Panc1 (cell line): ENCODE data around the gene DR1.

Experiments
- CTCF ChIP-seq: fragments of 450-650 bp; IDR thresholded peaks from 2 replicates; pipeline ENCODE4 v1.5.1; 2017; ENCODE audit warnings: mild to moderate bottlenecking
- SIN3A ChIP-seq: IDR thresholded peaks from 2 replicates; pipeline ENCODE4 v1.6.1; 2012; ENCODE audit warnings: low read depth, mild to moderate bottlenecking, low read length, moderate library complexity, borderline replicate concordance; ENCODE audit not compliant: insufficient read depth
- TCF7L2 ChIP-seq: IDR thresholded peaks from 2 replicates; pipeline ENCODE4 v1.6.1; 2011; ENCODE audit warnings: mild to moderate bottlenecking, low read depth, low read length, inconsistent platforms

GRCh38 chr1:93399781-93400180 is 54.1 kb downstream of the DR1 start:
- no peak for TF ChIP-seq CTCF
- no peak for TF ChIP-seq TCF7L2
- no peak for TF ChIP-seq SIN3A
